ENCODE data around the gene GLYAT. TPM values are rescaled to one million over a fixed set of nuclear protein-coding genes. Genes with fewer than 3 reads are reported as not detected.

The GLYAT gene
- total RNA-seq, 4 donors from 2014 or later, result 0.67 to 1.1 TPM; not detected in 2

DNA sequence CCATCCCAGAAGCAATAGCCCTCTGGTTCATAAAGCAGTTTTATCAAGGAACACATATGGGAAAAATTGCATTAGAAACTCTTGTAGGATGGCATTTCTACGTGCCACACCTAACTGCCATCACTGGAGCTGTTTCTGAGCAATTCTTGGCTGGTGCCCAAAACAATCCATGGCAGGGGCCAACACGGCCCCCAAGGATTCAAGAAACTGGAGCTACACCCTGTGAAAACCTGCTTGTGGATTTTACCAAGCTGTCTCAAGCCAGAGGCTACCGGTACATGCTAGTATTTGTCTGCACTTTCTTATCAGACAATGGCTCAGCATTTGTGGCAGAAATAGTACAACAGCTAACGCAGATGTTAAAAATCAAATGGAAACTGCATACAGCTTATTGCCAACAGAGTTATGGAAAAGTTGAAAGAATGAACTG lies 42.4 kb upstream of the GLYAT start:
- Histone ChIP-seq H3K4me1 (no peaks in the 10 kb centered on the region), H3K27ac (no peak overlapping the region), H3K4me3 (no peak overlapping the region), H3K36me3 (no peaks in the 10 kb centered on the region), H3K9me3 (no peaks in the 10 kb centered on the region), H3K27me3 (peaks cover 4% of the 10 kb centered on the region)
- WGBS, 2 donors (ENCODE audit: low coverage in 1 of 2), result 53 to 80% methylated on average over 1 to 3 of the region's 4 CpGs
- TF ChIP-seq POLR2AphosphoS5 (IDR thresholded peaks at IDR 0.05) (no peak), EP300 (IDR thresholded peaks at IDR 0.05) (no peak), POLR2A (IDR thresholded peaks at IDR 0.05) (no peak)
- TF ChIP-seq, protein P1, sequence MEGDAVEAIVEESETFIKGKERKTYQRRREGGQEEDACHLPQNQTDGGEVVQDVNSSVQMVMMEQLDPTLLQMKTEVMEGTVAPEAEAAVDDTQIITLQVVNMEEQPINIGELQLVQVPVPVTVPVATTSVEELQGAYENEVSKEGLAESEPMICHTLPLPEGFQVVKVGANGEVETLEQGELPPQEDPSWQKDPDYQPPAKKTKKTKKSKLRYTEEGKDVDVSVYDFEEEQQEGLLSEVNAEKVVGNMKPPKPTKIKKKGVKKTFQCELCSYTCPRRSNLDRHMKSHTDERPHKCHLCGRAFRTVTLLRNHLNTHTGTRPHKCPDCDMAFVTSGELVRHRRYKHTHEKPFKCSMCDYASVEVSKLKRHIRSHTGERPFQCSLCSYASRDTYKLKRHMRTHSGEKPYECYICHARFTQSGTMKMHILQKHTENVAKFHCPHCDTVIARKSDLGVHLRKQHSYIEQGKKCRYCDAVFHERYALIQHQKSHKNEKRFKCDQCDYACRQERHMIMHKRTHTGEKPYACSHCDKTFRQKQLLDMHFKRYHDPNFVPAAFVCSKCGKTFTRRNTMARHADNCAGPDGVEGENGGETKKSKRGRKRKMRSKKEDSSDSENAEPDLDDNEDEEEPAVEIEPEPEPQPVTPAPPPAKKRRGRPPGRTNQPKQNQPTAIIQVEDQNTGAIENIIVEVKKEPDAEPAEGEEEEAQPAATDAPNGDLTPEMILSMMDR (IDR thresholded peaks at IDR 0.05), result no peak
- ATAC-seq, result no peak

DNA sequence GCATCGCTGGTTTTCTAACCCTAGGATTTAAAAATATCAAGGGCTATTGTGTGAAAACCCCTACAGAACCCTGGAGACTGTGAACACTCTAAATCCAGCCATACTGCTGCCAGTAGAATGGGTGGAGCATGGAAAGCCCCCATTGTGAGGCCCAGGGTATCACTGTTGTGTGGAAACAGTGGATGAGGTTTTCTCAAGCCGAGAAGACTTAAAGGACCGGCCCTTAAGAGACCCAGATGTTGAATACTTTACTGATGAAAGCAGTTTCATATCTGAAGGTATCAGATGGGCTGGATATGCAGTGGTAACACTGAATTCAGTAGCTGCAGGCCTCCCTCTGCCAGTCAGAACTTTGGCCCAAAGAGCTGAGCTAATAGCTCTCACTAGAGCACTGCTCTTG lies 41.6 kb upstream of the GLYAT start:
- 62 to 82% methylated on average over 3 of the region's 3 CpGs for WGBS, 2 donors (ENCODE audit: low coverage in 1 of 2)
- H3K9me3 ChIP-seq, result no peaks in the 10 kb centered on the region
- H3K4me1 ChIP-seq, result no peaks in the 10 kb centered on the region
- no peak for ATAC-seq
- H3K27me3 ChIP-seq, result peaks cover 9% of the 10 kb centered on the region
- H3K4me3 ChIP-seq, result no peak overlapping the region
- TF ChIP-seq POLR2AphosphoS5 (IDR thresholded peaks at IDR 0.05) (no peak), EP300 (IDR thresholded peaks at IDR 0.05) (no peak), POLR2A (IDR thresholded peaks at IDR 0.05) (no peak)
- TF ChIP-seq, protein P1 (IDR thresholded peaks at IDR 0.05), result no peak
- H3K36me3 ChIP-seq, result no peaks in the 10 kb centered on the region
- no peak overlapping the region for H3K27ac ChIP-seq

DNA sequence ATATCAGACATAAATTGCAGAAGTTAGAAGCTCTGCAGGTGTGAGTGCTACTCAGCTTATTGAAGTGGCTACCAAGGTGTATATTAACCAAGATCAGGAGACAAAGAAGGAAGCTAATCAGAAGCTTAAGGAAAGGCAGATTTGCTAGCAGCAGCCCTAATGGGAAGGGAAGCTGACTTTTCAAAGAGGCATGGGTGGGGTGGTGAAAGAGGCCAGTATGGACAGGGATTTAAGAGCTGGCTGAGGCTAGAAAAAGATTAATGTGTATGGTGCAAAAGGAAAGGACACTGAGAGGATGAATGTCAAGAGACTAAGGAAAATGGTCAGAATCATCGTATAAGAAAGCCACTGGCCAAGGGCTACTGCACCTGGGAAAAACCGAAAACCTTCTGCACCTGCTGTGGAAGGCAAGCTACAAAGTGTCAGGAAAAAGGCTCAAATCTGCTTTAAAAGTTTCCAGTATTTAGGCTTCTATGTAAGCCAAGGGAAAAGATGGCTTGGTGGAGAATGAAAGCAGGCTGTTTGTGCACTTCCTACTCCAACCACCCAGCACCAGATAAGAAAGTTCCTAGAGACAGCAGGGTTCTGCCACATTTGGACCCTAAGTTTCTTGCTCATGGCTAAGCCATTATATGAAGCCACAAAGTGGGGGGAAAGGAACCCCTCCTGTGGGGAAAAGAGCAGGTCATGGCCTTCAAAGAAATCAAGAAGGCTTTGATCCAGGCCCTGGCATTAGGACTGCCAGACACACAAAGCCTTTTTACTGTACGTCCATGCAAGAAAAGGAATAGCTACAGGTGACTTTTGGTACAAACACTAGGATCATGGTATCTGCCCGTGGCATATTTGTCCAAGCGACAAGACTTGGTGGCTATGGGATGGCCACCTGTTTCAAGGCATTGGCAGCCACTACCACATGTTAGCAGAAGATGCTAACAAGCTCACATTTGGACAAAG lies 40.9 kb upstream of the GLYAT start:
- H3K4me1 ChIP-seq, result no peaks in the 10 kb centered on the region
- TF ChIP-seq, protein P1 (IDR thresholded peaks at IDR 0.05), result no peak
- no peak for TF ChIP-seq POLR2A (IDR thresholded peaks at IDR 0.05)
- no peaks in the 10 kb centered on the region for H3K9me3 ChIP-seq
- peaks cover 9% of the 10 kb centered on the region for H3K27me3 ChIP-seq
- no peak for ATAC-seq
- no peaks in the 10 kb centered on the region for H3K36me3 ChIP-seq
- no peak overlapping the region for H3K4me3 ChIP-seq
- H3K27ac ChIP-seq, result no peak overlapping the region
- 85 to 93% methylated on average over 4 of the region's 5 CpGs for WGBS, 2 donors (ENCODE audit: low coverage in 1 of 2)

DNA sequence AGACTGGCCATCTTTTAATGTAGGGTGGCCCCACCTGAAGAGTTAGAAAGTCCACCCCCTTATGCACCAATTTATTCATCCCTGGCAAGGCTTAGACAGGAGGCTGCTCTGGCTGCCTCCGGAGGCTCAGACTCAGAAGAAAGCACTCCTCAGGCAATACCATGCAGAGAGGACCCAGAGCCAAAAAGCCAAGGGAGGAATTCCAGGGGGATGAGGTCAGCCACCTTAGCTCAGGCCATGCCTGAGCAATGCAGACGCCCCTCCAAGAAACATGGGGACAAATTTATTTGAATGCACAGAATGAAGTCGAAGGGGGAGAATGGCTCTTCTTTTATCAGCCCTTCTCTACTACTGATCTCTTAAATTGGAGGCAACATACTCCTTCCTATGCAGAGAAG lies 39.7 kb upstream of the GLYAT start:
- Histone ChIP-seq H3K27ac (no peak overlapping the region), H3K36me3 (no peaks in the 10 kb centered on the region), H3K4me1 (no peaks in the 10 kb centered on the region), H3K27me3 (peaks cover 9% of the 10 kb centered on the region), H3K4me3 (no peak overlapping the region), H3K9me3 (no peaks in the 10 kb centered on the region)
- no peak for ATAC-seq
- WGBS, 2 donors (ENCODE audit: low coverage in 1 of 2), result 60 to 70% methylated on average over 2 of the region's 3 CpGs
- no peak for TF ChIP-seq POLR2A (IDR thresholded peaks at IDR 0.05)
- TF ChIP-seq POLR2AphosphoS5 (IDR thresholded peaks at IDR 0.05), result no peak
- TF ChIP-seq, protein P1 (IDR thresholded peaks at IDR 0.05), result no peak
- TF ChIP-seq EP300 (IDR thresholded peaks at IDR 0.05), result no peak

Measured in gastroesophageal sphincter (tissue), 4 donors.